HepG2 (cell line): ENCODE measurements around the gene SPHK2. TPM values are rescaled to one million over a fixed set of nuclear protein-coding genes. Genes with fewer than 3 reads are reported as not detected.

Source experiments
- FOXO1 ChIP-seq: sonication (generic); formaldehyde crosslinking; IDR thresholded peaks from 2 replicates; pipeline ENCODE4 v1.4.0; 2020; ENCODE audit warnings: missing genetic modification reagents
- HHEX ChIP-seq: IDR thresholded peaks from 2 replicates; pipeline ENCODE4 v1.6.1; 2016; ENCODE audit warnings: control low read depth
- HNRNPLL ChIP-seq: fragments of 200-400 bp; formaldehyde crosslinking; IDR thresholded peaks from 2 replicates; pipeline ENCODE4 v1.6.1; 2017; ENCODE audit warnings: mild to moderate bottlenecking, low read depth, low read length; ENCODE audit not compliant: poor library complexity, severe bottlenecking
- HOXD1 ChIP-seq: sonication (generic); formaldehyde crosslinking; IDR thresholded peaks from 2 replicates; pipeline ENCODE4 v1.5.0; 2020; ENCODE audit warnings: missing genetic modification reagents
- ISX ChIP-seq: sonication (generic); formaldehyde crosslinking; conservative IDR thresholded peaks from 2 replicates; pipeline ENCODE4 v1.5.0; 2020; ENCODE audit warnings: missing genetic modification reagents
- RELA ChIP-seq: sonication (generic); formaldehyde crosslinking; IDR thresholded peaks from 2 replicates; pipeline ENCODE4 v1.4.0; 2020; ENCODE audit warnings: missing genetic modification reagents
- SAP130 ChIP-seq: IDR thresholded peaks from 2 replicates; pipeline ENCODE4 v1.6.1; 2016; ENCODE audit warnings: low read depth
- SRSF1 ChIP-seq: fragments of 200-400 bp; formaldehyde crosslinking; optimal IDR thresholded peaks from 2 replicates; pipeline ENCODE3; 2017; ENCODE audit warnings: mild to moderate bottlenecking, low read depth, low read length, moderate library complexity
- ZBTB38 ChIP-seq: sonication (generic); formaldehyde crosslinking; IDR thresholded peaks from 2 replicates; pipeline ENCODE4 v1.5.1; 2020; ENCODE audit warnings: mild to moderate bottlenecking, missing genetic modification reagents
- ZKSCAN5 ChIP-seq: sonication (generic); formaldehyde crosslinking; IDR thresholded peaks from 2 replicates; pipeline ENCODE4 v1.5.1; 2020; ENCODE audit warnings: mild to moderate bottlenecking, missing genetic modification reagents
- ZNF460 ChIP-seq: sonication (generic); formaldehyde crosslinking; IDR thresholded peaks from 2 replicates; pipeline ENCODE4 v1.5.1; 2020; ENCODE audit warnings: missing genetic modification reagents, mild to moderate bottlenecking, borderline replicate concordance
- ZNF530 ChIP-seq: sonication (generic); formaldehyde crosslinking; IDR thresholded peaks from 2 replicates; pipeline ENCODE4 v1.5.0; 2020; ENCODE audit warnings: low read depth, mild to moderate bottlenecking, missing genetic modification reagents
- ZNF547 ChIP-seq: sonication (generic); formaldehyde crosslinking; IDR thresholded peaks from 2 replicates; pipeline ENCODE4 v1.5.1; 2020; ENCODE audit warnings: mild to moderate bottlenecking, missing genetic modification reagents
- ZNF616 ChIP-seq: sonication (generic); formaldehyde crosslinking; IDR thresholded peaks from 2 replicates; pipeline ENCODE4 v1.5.0; 2020; ENCODE audit warnings: low read depth, mild to moderate bottlenecking, missing genetic modification reagents
- ZNF652 ChIP-seq: IDR thresholded peaks from 2 replicates; pipeline ENCODE4 v1.6.1; 2016; ENCODE audit warnings: low read depth, borderline replicate concordance
- ZSCAN30 ChIP-seq: sonication (generic); formaldehyde crosslinking; IDR thresholded peaks from 2 replicates; pipeline ENCODE4 v1.5.0; 2020; ENCODE audit warnings: mild to moderate bottlenecking, missing genetic modification reagents
- polyA plus RNA-seq, 8 experiments: library from polyadenylated mRNA; depleted of rRNA in 3 of 8; stranded (reverse) in 7 of 8; unstranded in 1 of 8; fragments of >200 nt; fragmentation: Illumina TruSeq in 4 of 8; extraction: Trizol in 4 of 8; gene quantifications; 2 replicates each; pipeline versions ENCODE4 v1.2.1 to v1.2.3, GENCODE V29; 2011 to 2016; ENCODE audit warnings: low read depth in 4 of 8, missing spikeins in 1 of 8, mixed read lengths in 1 of 8; ENCODE audit not compliant: insufficient read depth in 1 of 8
- total RNA-seq, 5 experiments: library from RNA; depleted of rRNA; stranded (reverse); fragments of >200 nt; fragmentation: Illumina TruSeq; extraction: Trizol; gene quantifications; 2 replicates each; pipeline ENCODE4 v1.2.3, GENCODE V29; 2016; ENCODE audit warnings: low read depth in 1 of 5
- TF ChIP-seq, protein P1 (sequence below): sonication (generic); formaldehyde crosslinking; IDR thresholded peaks from 2 replicates; pipeline ENCODE4 v1.8.1; 2023; ENCODE audit warnings: mild to moderate bottlenecking, moderate library complexity, missing genetic modification reagents
- TF ChIP-seq, protein P2 (sequence below): sonication (generic); formaldehyde crosslinking; IDR thresholded peaks from 2 replicates; pipeline ENCODE4 v1.8.0; 2022; ENCODE audit warnings: mild to moderate bottlenecking, missing genetic modification reagents, moderate library complexity
- TF ChIP-seq, protein P3 (sequence below): sonication (generic); formaldehyde crosslinking; IDR thresholded peaks from 2 replicates; pipeline ENCODE4 v1.4.0; 2020; ENCODE audit warnings: missing genetic modification reagents
- TF ChIP-seq, protein P4 (sequence below): sonication (generic); formaldehyde crosslinking; IDR thresholded peaks from 2 replicates; pipeline ENCODE4 v1.9.0; 2021; ENCODE audit warnings: mild to moderate bottlenecking, missing genetic modification reagents

SPHK2 gene
- total and polyA plus RNA-seq, 2 of the 13 experiments (the other 11 are each of a cell fraction or from before 2014, with no cell fraction given), result 2.9 to 14.4 TPM

DNA sequence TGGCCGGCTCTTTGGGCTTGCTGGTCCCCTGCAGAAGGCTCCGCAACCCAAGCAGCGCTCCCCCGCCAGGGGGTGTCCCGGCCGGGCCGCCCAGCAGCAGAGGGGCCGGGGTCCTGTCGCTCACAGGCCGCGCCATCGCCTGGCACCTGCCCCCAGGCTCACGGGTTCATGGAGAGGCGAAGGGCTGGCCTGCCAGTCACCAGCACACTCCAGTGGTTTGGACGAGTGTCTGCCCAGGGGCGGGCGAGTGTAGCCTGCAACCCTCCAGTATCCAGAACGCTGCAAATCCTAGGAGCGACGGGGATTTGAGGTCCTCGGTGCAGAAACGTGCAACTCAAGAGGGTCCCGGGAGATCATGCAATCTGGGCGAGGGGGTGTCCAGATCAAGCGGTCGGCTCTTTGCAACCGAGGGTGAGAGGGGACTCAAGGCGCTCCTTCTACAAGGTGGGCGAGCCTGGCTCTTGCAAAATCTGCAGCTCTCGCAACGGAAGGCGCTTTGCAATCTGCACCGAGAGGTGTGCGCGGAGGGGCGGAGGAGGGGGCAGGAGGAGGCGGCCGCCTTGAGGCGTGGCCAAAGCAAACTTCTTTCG lies 17.6 kb downstream of the SPHK2 start, which contains the start of gene DBP (continued):
- no peak for TF ChIP-seq RELA (CRISPR knock-in tag)
- TF ChIP-seq, protein P1, sequence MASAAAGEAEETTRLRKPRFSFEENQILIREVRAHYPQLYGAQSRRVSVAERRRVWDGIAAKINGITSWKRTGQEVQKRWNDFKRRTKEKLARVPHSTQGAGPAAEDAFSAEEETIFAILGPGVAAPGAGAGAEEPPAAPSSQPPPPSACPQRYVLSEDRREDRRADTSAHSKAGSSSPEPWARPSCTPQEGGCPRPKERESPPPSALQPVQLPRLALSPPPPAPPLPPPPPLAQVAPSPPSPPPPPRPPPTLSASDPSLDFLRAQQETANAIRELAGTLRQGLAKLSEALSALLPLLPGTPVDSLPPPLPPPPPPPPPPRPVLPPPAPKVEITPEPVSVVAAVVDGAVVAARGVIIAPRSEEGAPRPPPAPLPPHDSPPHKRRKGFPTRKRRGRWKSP, result no peak
- TF ChIP-seq ZNF616 (CRISPR knock-in tag), result no peak
- TF ChIP-seq, protein P2, sequence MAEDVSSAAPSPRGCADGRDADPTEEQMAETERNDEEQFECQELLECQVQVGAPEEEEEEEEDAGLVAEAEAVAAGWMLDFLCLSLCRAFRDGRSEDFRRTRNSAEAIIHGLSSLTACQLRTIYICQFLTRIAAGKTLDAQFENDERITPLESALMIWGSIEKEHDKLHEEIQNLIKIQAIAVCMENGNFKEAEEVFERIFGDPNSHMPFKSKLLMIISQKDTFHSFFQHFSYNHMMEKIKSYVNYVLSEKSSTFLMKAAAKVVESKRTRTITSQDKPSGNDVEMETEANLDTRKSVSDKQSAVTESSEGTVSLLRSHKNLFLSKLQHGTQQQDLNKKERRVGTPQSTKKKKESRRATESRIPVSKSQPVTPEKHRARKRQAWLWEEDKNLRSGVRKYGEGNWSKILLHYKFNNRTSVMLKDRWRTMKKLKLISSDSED, result no peak
- TF ChIP-seq, protein P3, sequence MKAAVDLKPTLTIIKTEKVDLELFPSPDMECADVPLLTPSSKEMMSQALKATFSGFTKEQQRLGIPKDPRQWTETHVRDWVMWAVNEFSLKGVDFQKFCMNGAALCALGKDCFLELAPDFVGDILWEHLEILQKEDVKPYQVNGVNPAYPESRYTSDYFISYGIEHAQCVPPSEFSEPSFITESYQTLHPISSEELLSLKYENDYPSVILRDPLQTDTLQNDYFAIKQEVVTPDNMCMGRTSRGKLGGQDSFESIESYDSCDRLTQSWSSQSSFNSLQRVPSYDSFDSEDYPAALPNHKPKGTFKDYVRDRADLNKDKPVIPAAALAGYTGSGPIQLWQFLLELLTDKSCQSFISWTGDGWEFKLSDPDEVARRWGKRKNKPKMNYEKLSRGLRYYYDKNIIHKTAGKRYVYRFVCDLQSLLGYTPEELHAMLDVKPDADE (CRISPR knock-in tag), result no peak
- TF ChIP-seq ZNF530 (CRISPR knock-in tag), result no peak
- TF ChIP-seq, protein P4, sequence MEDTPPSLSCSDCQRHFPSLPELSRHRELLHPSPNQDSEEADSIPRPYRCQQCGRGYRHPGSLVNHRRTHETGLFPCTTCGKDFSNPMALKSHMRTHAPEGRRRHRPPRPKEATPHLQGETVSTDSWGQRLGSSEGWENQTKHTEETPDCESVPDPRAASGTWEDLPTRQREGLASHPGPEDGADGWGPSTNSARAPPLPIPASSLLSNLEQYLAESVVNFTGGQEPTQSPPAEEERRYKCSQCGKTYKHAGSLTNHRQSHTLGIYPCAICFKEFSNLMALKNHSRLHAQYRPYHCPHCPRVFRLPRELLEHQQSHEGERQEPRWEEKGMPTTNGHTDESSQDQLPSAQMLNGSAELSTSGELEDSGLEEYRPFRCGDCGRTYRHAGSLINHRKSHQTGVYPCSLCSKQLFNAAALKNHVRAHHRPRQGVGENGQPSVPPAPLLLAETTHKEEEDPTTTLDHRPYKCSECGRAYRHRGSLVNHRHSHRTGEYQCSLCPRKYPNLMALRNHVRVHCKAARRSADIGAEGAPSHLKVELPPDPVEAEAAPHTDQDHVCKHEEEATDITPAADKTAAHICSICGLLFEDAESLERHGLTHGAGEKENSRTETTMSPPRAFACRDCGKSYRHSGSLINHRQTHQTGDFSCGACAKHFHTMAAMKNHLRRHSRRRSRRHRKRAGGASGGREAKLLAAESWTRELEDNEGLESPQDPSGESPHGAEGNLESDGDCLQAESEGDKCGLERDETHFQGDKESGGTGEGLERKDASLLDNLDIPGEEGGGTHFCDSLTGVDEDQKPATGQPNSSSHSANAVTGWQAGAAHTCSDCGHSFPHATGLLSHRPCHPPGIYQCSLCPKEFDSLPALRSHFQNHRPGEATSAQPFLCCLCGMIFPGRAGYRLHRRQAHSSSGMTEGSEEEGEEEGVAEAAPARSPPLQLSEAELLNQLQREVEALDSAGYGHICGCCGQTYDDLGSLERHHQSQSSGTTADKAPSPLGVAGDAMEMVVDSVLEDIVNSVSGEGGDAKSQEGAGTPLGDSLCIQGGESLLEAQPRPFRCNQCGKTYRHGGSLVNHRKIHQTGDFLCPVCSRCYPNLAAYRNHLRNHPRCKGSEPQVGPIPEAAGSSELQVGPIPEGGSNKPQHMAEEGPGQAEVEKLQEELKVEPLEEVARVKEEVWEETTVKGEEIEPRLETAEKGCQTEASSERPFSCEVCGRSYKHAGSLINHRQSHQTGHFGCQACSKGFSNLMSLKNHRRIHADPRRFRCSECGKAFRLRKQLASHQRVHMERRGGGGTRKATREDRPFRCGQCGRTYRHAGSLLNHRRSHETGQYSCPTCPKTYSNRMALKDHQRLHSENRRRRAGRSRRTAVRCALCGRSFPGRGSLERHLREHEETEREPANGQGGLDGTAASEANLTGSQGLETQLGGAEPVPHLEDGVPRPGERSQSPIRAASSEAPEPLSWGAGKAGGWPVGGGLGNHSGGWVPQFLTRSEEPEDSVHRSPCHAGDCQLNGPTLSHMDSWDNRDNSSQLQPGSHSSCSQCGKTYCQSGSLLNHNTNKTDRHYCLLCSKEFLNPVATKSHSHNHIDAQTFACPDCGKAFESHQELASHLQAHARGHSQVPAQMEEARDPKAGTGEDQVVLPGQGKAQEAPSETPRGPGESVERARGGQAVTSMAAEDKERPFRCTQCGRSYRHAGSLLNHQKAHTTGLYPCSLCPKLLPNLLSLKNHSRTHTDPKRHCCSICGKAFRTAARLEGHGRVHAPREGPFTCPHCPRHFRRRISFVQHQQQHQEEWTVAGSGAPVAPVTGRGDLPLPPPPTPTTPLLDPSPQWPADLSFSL, result no peak
- TF ChIP-seq ZSCAN30, result no peak
- TF ChIP-seq ZNF460, result no peak
- TF ChIP-seq HHEX (CRISPR knock-in tag), result no peak
- no peak for TF ChIP-seq ZNF652
- no peak for TF ChIP-seq FOXO1 (CRISPR knock-in tag)
- TF ChIP-seq ZNF547, result no peak
- TF ChIP-seq SRSF1, result peak; percentile 56
- peak; percentile 8 for TF ChIP-seq HNRNPLL
- TF ChIP-seq ZBTB38 (CRISPR knock-in tag), result 0 out of 2 replicates have a peak, but pooled peaks have one; percentile 2
- TF ChIP-seq ISX (CRISPR knock-in tag), result no peak
- TF ChIP-seq HOXD1 (CRISPR knock-in tag), result no peak; the same call in 1 of the 2 replicates
- TF ChIP-seq SAP130 (CRISPR knock-in tag), result no peak
- 0 out of 2 replicates have a peak, but pooled peaks have one; percentile 15 for TF ChIP-seq ZKSCAN5 (CRISPR knock-in tag)
